Measurements from ENCODE around the gene ARHGAP8.
"Not testable (repeated sequence)": the region's sequence is repeated elsewhere in the genome, so short reads cannot be mapped to it uniquely, and the experiment has no call there.

ARHGAP8 gene

DNA sequence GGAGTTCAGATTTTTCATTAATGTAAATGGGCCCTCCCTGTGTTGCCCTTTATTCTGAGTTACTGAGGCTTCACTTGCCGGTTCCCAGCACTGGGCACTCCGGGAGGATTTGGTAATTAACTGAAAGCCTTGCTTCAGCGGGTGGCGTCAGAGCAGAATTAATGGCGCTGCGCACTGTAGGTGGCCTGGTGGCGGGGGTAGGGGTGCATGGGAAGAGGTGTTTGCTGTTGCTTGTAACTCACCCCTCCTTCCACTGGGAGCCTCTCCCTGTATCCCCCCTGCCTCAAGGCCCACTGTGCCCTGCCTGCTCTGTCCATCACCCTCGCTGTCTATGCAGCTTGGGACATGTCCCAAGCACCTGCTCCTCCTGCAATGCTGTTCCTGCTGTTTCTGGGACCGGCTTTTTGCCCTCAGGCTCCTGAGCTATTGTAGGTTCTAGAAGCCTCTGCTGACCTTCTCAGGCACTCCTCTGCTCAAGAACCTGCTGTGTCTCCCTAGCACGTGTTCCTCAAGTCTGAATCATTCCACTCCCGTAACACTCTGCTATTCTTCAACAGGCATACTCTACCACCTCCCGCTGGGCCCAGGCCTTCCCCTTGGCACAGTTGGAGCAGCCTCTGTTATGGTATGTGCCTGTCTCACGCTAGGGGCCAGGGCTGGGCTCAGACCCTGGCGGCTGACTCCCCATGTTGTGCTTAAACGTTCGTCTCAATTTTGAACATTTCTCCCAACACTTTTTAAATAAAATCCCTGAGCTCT lies 24.4 kb downstream of the ARHGAP8 start:
- DNase-seq, result no peak

DNA sequence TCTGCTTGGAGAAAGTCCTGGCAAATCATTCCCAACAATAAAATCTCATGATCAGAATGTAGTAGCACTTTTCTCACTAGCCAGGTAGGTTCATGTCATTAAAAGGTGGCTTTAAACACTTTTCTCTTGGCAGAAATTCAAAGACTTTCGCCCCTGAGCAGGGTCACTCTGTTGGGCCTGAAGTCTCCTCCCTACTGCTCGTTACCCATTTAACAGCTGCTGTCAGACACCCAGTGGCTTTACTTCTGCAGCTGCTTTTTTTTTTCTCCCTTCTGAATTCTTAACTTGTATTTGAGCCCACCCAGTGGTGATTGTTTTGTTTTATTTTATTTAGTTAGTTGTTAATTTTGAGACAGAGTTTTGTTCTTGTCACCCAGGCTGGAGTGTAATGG lies 25.0 kb downstream of the ARHGAP8 start:
- no peak for DNase-seq

DNA sequence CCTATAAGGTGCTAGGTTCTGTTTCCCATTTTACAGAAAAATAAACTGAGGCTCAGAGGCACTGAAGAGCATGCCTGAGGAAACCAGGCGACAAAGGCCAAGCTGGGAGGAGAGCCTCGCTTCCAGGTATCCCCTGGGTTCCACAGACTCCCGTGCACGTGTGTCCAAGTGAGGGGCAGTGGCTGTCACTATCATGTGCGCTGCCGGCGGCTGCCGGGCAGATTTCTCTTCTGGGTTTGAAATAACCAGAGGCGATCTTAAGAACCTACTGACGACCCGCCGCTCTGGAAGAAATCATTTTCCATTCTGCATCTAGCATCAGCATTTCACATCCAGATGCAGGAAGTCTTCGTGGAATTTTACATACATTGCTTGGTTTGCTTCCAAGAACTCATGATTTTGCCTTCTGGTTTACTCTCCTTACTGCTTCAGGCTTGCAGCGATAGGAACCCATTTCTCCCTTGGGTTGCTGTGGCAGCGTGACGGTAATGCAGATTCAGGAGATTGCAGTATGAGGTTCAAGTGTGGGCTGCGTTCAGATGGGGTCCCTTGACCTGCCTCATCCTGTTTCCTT lies 28.6 kb downstream of the ARHGAP8 start:
- DNase-seq, result no peak

DNA sequence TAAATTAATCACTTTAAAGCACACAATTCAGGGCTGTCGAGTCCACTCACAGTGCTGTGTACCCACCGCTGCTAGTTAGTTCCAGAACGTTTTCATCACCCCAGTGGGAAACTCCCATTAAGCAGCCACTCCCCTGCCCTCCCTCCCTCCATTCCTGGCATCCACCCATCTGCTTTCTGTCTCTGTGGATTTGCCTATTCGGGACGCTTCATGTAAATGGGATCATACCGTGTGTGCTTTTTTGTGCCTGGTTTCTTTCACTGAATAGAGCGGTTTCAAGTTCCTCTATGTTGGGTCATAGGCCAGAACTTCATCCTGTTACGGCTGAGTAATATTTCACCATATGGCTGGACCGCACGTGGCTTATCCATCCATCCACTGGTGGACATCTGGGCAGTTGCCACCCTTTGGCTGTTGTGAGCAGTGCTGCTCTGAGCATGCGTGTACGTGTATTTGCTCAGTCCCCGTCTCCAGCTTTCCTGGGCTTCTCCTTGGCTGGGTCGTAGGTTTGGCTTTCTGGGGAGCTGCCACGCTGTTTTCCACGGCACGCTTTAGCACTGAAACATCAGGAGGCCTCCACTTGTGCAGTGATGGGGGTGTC lies 30.1 kb downstream of the ARHGAP8 start:
- DNase-seq, result no peak

DNA sequence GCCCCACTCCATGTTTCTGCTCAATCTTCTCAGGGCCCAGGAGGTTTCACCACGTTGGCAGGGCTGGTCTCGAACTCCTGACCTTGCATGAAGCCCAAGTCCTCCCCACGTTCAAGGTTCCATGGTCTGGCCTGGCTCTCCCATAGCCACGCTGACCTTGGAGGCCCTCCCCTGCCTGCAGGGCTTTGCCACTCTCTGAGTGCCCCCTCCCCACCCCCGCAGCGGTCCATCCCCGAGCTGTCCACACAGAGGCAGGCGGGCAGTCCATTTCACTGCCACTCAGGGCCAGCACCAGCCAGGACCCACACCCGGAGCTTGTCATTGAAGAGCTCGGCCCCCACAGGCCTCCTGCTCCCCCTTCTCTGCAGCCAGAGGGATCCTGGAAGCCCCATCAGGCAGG lies 30.7 kb downstream of the ARHGAP8 start:
- DNase-seq, result no peak

DNA sequence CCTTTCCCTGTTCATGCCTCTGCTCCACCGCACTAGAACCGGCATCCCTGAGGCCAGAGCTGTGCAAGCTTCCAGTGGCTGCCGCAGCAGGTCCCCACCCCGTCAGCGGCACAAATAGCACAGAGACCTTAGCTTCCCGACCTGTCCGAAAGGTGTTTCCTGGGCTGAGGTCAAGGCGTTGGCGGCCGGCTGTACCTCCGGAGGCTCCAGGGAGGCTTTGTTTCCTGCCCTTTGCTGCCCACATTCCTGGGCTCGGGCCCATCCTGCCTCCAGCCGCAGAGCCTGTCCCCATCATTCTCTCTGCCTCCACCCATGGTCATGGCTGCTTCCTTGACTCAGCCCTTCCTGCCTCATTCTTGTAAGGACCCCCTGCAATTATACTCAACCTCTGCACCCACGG lies 31.2 kb downstream of the ARHGAP8 start:
- DNase-seq, result no peak

DNA sequence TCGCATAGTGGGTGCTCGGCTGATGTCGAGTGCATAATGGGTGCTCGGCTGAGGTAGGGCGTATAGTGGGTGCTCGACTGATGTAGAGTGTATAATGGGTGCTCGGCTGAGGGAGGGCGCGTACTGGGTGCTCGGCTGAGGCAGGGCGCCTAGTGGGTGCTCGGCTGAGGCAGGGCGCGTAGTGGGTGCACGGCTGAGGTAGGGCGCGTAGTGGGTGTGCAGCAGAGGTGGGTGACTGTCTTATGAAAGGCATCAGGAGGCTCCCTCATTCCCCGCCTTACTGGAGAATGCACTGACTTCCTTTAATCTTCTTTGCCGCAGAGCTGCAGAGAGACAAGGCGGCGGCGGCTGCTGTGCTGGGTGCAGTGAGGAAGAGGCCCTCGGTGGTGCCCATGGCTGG lies 33.8 kb downstream of the ARHGAP8 start:
- DNase-seq, result no peak

DNA sequence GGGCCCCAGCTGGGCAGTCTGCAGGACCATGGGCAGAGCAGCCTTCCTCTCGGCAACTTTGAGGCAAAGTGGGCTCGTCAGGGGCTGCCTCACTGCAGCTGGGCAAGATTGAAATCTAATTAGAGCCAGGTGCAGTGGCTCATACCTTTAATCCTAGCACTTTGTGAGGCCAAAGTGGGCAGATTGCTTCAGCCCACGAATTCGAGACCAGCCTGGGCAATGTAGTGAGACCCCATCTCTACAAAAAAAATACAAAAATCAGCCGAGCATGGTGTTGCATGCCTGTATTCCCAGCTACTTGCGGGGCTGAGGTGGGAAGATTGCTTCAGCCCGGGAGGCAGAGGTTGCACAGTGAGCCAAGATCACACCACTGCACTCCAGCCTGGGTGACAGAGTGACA lies 34.2 kb downstream of the ARHGAP8 start:
- DNase-seq, result no peak

DNA sequence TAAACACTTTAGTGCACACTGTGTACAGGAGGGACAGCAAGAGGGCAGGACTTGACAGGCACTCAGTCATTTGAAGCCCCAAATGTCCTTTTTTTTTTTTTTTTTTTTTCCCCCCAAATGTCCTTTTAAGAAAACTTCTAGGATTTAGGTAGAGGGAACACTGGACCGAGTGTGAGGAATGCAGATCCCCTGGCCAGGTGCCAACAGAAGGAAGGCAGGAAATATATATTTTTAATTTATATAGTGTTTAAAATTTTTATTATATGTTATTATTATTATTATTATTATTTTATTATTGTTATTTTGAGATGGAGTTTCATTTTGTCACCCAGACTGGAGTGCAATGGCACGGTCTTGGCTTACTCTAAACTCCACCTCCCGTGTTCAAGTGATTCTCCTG lies 35.5 kb downstream of the ARHGAP8 start:
- no peak for DNase-seq

DNA sequence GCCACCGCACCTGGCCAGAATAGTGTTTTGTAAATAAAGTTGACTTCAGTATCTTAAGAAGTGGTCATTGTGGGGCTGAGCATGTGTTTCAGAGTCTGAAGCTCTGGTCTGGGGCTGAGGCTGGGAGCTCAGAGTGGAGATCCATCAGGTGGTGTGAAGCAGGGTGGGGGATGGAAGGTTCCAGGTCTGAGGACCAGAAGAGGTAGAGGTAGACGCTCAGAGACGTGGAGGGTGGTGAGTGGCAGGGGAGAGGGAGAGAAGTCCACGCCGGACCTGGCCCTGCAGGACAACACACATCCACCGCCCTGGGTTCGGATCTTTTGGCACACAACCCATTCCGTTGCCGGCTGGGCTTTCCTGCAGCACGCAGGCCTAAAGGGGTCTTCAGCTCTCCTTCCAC lies 40.7 kb downstream of the ARHGAP8 start:
- no peak for DNase-seq

DNA sequence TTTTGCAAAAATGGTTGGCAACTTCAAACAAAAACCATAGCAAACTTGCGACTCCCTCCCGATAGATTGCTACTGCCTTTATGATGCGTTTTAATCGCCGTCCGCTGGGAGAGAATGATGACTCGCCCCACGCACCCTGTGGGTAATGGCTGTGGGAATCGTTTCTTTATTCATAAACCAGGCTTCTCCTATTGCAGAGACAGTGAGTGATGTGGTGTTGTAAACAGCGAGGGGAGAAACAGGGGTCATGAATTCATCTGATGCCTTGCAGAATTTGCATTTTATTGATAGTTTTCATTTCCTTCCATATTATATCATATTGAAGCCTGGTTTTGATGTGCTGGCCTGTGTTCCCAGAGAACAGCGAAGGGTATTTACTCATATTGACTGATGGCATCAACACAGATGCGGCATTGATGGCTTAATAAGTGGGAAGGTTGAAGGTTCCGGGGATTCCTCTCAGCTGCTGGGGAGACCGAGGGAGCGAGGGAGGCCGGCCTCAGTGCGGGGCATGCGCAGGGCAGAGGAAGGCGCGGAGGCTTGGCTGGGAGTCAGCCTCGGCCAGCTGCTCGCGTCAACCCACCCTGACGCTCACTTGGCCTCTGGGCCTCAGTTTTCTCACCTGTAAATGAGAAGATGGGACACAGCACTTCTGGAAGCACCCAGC lies 41.3 kb downstream of the ARHGAP8 start:
- DNase-seq, result no peak

DNA sequence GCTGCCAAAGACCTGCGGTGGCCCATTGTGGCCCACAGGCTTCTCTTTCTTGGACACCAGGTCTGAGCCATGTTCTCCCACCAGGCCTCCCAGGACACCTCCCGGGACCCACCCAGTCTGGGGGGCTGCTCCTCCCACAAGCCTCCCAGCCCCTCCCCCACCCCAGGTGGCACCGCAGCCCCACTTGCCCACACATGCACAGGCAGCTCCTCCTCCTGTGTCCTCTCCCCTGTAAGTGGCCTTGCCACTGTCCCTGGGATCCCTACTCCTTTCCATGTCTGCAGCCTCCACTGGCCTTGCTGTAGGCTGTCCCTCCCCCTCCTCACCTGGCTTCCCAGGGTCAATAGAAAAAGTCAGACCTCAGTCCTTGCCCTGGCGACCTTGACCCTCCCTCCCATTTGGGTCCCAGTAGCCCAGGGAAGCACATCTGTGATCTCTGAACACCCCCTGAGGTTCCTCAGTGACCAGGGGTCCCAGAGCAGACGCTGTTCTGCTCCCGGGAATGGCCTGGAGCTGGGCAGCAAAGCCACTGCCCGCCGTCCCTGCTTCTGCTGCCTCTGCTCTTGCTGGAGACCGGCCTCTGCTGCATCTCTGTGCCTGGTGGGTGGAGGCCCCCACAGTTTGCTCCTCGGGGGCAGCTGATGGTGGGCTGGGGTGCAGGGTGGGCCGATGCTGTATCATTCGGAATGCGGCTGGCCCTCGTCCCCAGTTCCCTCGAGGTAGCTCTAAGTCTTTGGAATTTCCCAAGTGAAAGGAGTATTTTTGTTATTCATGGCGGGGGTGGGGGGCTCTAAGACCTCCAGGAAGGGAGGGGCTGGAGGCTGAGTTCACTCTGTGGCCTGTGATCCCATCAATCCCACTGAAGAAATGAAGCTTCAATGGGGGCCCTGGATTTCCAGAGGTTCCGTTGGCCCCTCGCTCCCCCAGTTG lies 43.6 kb downstream of the ARHGAP8 start:
- DNase-seq, result no peak

DNA sequence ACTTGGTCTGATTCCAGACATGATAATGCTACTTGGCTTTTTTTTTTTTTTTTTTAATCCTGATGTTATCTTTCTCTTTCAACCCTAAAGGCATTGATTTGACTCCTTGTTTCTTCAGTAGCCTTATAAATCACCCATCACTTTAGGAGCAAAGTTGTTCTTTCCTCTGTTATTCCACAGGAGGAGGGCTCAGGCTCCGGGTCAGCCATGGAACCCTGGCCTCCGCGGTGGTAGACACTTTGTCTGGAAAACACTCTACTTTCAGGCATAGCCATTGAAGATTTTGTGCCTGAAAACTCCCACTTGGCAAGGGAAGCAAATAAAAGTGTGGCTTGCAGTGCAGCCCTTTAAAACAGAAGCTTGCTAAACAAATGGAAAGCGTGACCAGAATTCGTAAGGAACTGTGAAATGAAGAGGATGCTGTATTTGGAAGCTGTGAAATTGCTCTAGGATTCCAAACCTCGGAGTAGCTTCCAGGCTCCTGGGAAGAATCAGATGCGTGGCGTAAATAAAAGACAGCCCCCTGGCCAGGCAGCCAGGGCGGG lies 44.9 kb downstream of the ARHGAP8 start:
- DNase-seq, result no peak

DNA sequence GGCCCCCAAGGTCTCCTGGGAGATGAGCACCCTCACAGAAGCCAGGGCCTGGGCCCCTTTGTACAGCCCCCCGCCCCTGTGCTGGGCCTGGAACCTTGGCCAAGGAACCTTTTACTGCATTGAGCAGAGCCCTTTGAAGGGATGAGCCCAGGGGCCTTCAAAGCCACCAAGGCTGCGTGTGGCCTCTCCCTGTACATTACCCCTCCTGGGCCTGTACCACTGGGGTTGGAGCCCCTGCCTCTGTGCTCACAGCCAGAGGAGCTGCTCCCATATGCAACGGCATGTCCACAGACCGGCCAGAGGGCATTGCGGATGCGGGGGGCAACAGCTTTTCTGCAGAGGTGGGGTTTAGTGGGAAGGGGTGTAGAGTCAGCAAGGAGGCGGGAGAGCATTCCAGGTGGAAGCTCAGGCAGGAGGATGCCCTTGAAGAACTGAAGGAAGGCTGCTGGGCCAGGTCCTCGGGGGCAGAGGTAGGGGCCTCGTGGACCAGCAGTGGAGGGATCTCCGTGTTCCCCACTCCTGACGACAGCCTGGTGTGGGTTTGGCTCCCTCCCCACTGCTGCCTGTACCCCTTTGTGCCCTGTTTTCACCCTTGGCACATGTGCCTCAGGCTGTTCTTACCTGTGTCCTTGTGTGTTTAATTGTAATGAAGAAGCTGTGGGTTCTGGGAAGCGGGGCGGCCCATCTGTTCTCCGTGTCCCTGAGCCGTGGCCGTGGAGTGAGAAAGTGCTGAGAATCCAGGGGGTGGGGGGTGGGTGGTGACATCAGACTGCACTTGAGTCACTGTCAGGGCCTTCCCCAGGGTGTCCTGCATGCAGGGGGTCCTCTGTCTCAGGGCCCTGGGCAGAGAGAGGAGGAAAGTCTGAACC lies 46.9 kb downstream of the ARHGAP8 start:
- no peak for DNase-seq

DNA sequence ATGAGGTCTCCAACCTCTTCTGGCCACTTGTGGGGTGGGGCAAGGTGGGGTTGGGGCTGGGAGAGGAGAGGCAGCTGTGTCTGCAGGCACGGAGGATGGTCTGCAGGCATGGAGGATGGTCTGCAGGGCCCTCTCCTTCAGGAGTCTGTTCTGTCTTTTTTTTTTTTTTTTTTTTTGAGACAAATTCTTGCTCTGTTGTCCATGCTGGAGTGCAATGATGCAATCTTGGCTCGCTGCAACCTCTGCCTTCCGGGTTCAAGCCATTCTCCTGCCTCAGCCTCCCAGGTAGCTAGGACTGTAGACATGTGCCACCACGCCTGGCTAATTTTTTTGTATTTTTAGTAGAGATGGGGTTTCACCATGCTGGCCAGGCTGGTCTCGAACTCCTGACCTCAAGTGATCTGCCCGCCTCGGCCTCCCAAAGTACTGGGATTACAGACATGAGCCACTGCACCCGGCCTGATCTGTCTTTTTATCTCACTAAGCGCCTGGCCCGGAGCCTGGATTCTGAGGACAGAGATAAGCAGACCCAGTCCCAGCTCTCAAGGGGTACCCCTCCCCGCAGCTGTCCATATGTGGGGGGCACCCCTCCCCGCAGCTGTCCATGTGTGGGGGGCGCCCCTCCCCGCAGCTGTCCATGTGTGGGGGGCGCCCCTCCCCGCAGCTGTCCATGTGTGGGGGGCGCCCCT lies 47.7 kb downstream of the ARHGAP8 start:
- DNase-seq, result not testable (repeated sequence)

DNA sequence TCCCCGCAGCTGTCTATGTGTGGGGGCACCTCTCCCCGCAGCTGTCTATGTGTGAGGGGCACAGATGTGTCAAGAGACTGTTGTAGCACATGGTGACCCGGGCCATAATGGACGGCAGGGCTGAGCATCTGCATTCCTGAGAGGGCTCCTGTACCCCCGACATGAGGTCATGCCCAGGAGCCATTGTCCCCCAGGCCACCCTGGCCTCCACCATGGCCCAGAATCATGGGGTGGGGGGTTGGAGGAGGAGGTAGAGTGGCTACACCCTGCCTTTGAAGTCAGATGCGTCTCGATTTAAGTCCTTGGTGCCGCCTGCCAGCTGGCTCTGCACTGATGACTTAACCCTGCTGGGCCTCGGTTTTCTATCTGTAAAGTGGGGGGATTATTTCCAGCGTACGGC lies 49.1 kb downstream of the ARHGAP8 start:
- no peak for DNase-seq

DNA sequence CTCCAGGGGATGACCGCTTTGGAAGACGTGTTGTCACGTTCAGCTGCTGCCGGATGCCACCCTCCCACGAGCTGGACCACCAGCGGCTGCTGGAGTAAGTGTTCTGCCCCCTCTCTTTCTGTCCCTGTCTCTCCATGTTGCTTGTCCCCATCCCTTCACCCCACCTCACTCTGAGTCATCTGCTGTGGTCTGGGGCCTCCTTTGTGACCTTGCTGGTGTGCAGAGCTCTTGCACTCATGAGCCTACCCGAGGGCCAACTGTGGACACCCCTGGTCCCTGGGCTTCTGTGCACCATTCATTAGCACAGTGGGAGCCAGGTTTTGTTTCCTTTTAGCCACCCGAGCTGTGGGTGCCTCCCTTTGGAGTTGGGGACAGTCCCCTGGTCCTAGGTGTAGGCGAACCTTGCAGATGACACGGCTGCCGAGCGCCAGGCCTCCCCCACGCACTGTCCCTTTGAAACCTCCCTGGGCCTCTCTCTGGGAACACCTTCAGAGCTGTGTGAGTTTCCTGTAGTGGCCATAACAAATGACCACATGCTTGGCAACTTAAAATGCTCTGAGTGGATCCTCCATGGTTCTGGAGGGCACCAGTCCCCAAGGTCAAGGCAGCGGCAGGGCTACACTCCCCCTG lies 49.8 kb downstream of the ARHGAP8 start:
- no peak for DNase-seq

DNA sequence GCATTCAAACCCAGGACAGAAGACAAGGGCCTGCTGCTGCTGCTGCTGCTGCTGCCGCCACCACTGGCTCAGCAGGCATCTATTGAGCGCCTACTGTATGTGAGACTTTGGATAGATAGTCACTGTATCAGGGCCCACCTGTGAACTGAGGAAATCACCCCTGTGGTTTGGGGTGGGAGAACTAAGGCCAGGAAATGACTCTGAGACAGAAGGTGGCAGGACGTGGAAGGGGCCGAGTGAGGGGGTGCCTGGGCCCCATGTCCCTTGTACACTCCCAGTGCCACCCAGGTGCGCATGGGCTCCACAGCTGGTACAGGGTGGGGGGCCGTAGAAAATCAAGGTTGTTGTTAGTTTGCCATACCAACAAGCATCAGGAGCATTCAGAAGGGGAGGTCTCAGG lies 50.6 kb downstream of the ARHGAP8 start:
- DNase-seq, result no peak

DNA sequence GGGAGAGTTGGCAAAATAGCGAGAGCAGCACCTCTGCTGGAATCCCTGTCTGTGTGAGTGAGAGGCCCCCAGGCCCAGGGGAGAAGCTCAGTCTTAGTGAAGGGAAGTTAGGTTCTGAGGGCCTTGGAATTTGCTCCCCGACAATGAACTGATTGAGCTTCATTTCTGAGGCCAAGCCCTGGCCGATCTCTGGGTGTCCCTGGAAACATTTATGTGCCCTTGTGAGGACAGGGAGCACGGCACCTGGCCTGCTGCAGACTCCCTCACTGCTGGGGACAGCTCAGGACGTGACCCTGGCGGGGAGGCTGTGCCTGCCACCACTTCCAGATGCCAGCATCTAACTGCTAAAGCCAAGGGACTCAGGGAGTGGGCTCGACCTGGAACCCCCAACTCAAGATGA lies 52.0 kb downstream of the ARHGAP8 start:
- DNase-seq, result no peak

DNA sequence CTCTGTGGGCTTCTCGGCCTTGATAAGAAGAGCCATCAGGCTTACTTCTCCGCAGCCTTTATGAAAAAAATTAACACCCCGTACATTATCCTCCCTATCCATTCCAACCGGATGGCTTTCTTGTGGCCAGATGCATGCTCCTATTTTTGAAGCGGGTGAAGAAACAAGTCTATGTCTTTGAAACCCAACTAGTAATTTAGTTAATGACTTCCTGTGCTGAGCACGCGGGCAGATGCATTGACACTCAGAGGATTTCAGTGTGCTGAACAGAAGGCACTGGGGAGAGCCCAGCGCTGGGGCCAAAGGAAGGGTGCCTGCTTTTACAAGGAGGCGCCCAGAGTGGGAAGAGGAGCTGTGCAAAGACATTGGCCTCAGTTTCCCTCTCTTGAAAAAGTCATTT lies 53.3 kb downstream of the ARHGAP8 start:
- no peak for DNase-seq
